ENCODE data around the gene THAP10. TPM values are rescaled to one million over a fixed set of nuclear protein-coding genes. Genes with fewer than 3 reads are reported as not detected.

The THAP10 gene
- total and polyA plus RNA-seq, 2 donors from 2014 or later, result 3.4 to 3.5 TPM

- Histone ChIP-seq H3K4me3 (ENCODE audit: low read length in 3 of 3) (no peak overlapping the region), H3K9ac (ENCODE audit: low read length in 3 of 3) (no peak overlapping the region), H3K27ac (ENCODE audit: low read depth in 2 of 2, low read length in 2 of 2) (no peak overlapping the region), H3K36me3 (ENCODE audit: control insufficient read depth in 2 of 3, insufficient read depth in 3 of 3, low read length in 3 of 3) (peaks cover 0 to 5% (median 4%) of the 10 kb centered on the region in 3 donors), H3K27me3 (ENCODE audit: control insufficient read depth, insufficient read depth, low read length) (no peaks in the 10 kb centered on the region), H3K9me3 (ENCODE audit: control insufficient read depth in 2 of 3, insufficient read depth in 1 of 3, low read length in 3 of 3) (peaks cover 2 to 13% (median 5%) of the 10 kb centered on the region in 3 donors), H3K4me1 (ENCODE audit: control insufficient read depth in 2 of 3, insufficient read depth in 2 of 3, low read depth in 1 of 3, low read length in 3 of 3) (no peaks in the 10 kb centered on the region)
- FAIRE-seq, result no peak
- no peak for TF ChIP-seq CTCF (IDR thresholded peaks at IDR 0.05; ENCODE audit: borderline replicate concordance, extremely low read depth, insufficient read depth)
- DNase-seq, result no peak
- intact Hi-C loops (cut with DNase I), result loop anchor here (10.0 kb wide), 1 partner anchor 63 kb away; no protein-coding TSS in a partner anchor
Measured at GRCh38 chr15:70907784-70908471, 15.7 kb upstream of the THAP10 start.

GRCh38 chr15:70906842-70907241 lies 14.6 kb upstream of the THAP10 start:
- FAIRE-seq (no peak), DNase-seq (no peak)
- no peak overlapping the region for H3K27ac ChIP-seq (ENCODE audit: low read depth in 2 of 2, low read length in 2 of 2)
- intact Hi-C loops (cut with DNase I), result loop anchor here (10.0 kb wide), 1 partner anchor 62 kb away; no protein-coding TSS in a partner anchor
- peaks cover 0 to 5% (median 4%) of the 10 kb centered on the region in 3 donors for H3K36me3 ChIP-seq (ENCODE audit: control insufficient read depth in 2 of 3, insufficient read depth in 3 of 3, low read length in 3 of 3)
- peaks cover 2 to 13% (median 5%) of the 10 kb centered on the region in 3 donors for H3K9me3 ChIP-seq (ENCODE audit: control insufficient read depth in 2 of 3, insufficient read depth in 1 of 3, low read length in 3 of 3)
- H3K4me1 ChIP-seq (ENCODE audit: control insufficient read depth in 2 of 3, insufficient read depth in 2 of 3, low read depth in 1 of 3, low read length in 3 of 3), result no peaks in the 10 kb centered on the region
- H3K27me3 ChIP-seq (ENCODE audit: control insufficient read depth, insufficient read depth, low read length), result no peaks in the 10 kb centered on the region
- TF ChIP-seq CTCF (IDR thresholded peaks at IDR 0.05; ENCODE audit: borderline replicate concordance, extremely low read depth, insufficient read depth), result no peak
- no peak overlapping the region for H3K4me3 ChIP-seq (ENCODE audit: low read length in 3 of 3)
- no peak overlapping the region for H3K9ac ChIP-seq (ENCODE audit: low read length in 3 of 3)

GRCh38 chr15:70902107-70902506 lies 9.9 kb upstream of the THAP10 start:
- Histone ChIP-seq H3K9me3 (ENCODE audit: control insufficient read depth in 2 of 3, insufficient read depth in 1 of 3, low read length in 3 of 3) (no peaks in the 10 kb centered on the region), H3K27ac (ENCODE audit: low read depth in 2 of 2, low read length in 2 of 2) (no peak overlapping the region), H3K36me3 (ENCODE audit: control insufficient read depth in 2 of 3, insufficient read depth in 3 of 3, low read length in 3 of 3) (peaks cover 0 to 4% (median 3%) of the 10 kb centered on the region in 3 donors), H3K4me3 (ENCODE audit: low read length in 3 of 3) (no peak overlapping the region), H3K9ac (ENCODE audit: low read length in 3 of 3) (no peak overlapping the region), H3K27me3 (ENCODE audit: control insufficient read depth, insufficient read depth, low read length) (no peaks in the 10 kb centered on the region), H3K4me1 (ENCODE audit: control insufficient read depth in 2 of 3, insufficient read depth in 2 of 3, low read depth in 1 of 3, low read length in 3 of 3) (no peaks in the 10 kb centered on the region)
- DNase-seq, result no peak
- FAIRE-seq, result no peak
- intact Hi-C loops (cut with DNase I), result loop anchor here (10.0 kb wide), 1 partner anchor 57 kb away; no protein-coding TSS in a partner anchor
- TF ChIP-seq CTCF (IDR thresholded peaks at IDR 0.05; ENCODE audit: borderline replicate concordance, extremely low read depth, insufficient read depth), result no peak
